A673 (cell line): Measurements from ENCODE around the gene PVALB. TPM values are rescaled to one million over a fixed set of nuclear protein-coding genes. Genes with fewer than 3 reads are reported as not detected.

Experiments used
- BruUV-seq: library from RNA; stranded (reverse); fragments of 400-500 nt; replicated peaks from 2 replicates; lab custom pipeline; 2021; lab: Mats Ljungman, UMichigan
- CTCF ChIA-PET: fragments of 300-600 bp; sonication (Branson Sonifier 250); formaldehyde crosslinking; loops from one replicate; lab custom pipeline; 2022; ENCODE audit warnings: antibody characterized with exemption; lab: Charles Lee
- POLR2A ChIA-PET: fragments of 300-600 bp; sonication (Branson Sonifier 250); formaldehyde crosslinking; loops from one replicate; lab custom pipeline; 2022; ENCODE audit warnings: antibody characterized with exemption; ENCODE audit not compliant: low non-redundant PET; lab: Charles Lee
- DNase-seq: peaks from one replicate; pipeline ENCODE4 v3.0.0-alpha.2; 2015; ENCODE audit warnings: low spot score
- H3K27ac ChIP-seq: fragments of 200-600 bp; sonication (generic); 2 replicates; pipeline ENCODE4 v1.5.1; 2016; ENCODE audit warnings: mixed run types, low read depth, mild to moderate bottlenecking, mixed read lengths, antibody characterized with exemption, low read length; ENCODE audit not compliant: poor library complexity, severe bottlenecking
- H3K27me3 ChIP-seq: fragments of 200-600 bp; sonication (generic); replicated peaks from 2 replicates; pipeline ENCODE4 v1.6.1; 2017; ENCODE audit warnings: mixed run types, low read depth, mild to moderate bottlenecking, mixed read lengths, antibody characterized with exemption, low read length; ENCODE audit not compliant: insufficient read depth, poor library complexity
- H3K36me3 ChIP-seq: fragments of 200-600 bp; sonication (generic); 2 replicates; pipeline ENCODE4 v1.6.1; 2016; ENCODE audit warnings: mixed run types, mild to moderate bottlenecking, mixed read lengths, antibody characterized with exemption, low read length; ENCODE audit not compliant: insufficient read depth, poor library complexity, severe bottlenecking
- H3K4me1 ChIP-seq: fragments of 200-600 bp; sonication (generic); 2 replicates; pipeline ENCODE4 v1.6.1; 2017; ENCODE audit warnings: mixed run types, mild to moderate bottlenecking, mixed read lengths, antibody characterized with exemption, low read length; ENCODE audit not compliant: insufficient read depth, poor library complexity, severe bottlenecking
- H3K4me3 ChIP-seq: fragments of 200-600 bp; sonication (generic); 2 replicates; pipeline ENCODE4 v1.5.1; 2016; ENCODE audit warnings: low read depth, mixed run types, mild to moderate bottlenecking, mixed read lengths, low read length; ENCODE audit not compliant: poor library complexity, severe bottlenecking
- H3K9me3 ChIP-seq: fragments of 200-600 bp; sonication (generic); 2 replicates; pipeline ENCODE4 v1.6.1; 2016; ENCODE audit warnings: mixed run types, low read depth, mild to moderate bottlenecking, mixed read lengths, antibody characterized with exemption, low read length; ENCODE audit not compliant: poor library complexity, severe bottlenecking
- EZH2 ChIP-seq: fragments of 200-600 bp; sonication (generic); IDR thresholded peaks from 2 replicates; pipeline ENCODE4 v1.6.1; 2017; ENCODE audit warnings: borderline replicate concordance, low read depth, mild to moderate bottlenecking, mixed read lengths, antibody characterized with exemption, low read length; ENCODE audit not compliant: poor library complexity, severe bottlenecking
- intact Hi-C: fragments of 100-400 bp; cut with micrococcal nuclease; formaldehyde crosslinking; loops from one replicate; pipeline ENCODE4 v1.10.0; 2022; ENCODE audit not compliant: unreplicated experiment
- total RNA-seq: library from RNA; stranded (reverse); gene quantifications from 2 replicates; pipeline ENCODE4 v1.2.3, GENCODE V29; 2021
- TF ChIP-seq, protein P1 (sequence below): fragments of 300-800, 200-600 bp; sonication (generic); conservative IDR thresholded peaks from 2 replicates; pipeline ENCODE4 v1.5.1; 2017; ENCODE audit warnings: low read depth, mild to moderate bottlenecking, antibody characterized with exemption, low read length, moderate library complexity, mixed read lengths

Gene PVALB
- total RNA-seq, 1 experiment from 2014 or later, result not detected

DNA sequence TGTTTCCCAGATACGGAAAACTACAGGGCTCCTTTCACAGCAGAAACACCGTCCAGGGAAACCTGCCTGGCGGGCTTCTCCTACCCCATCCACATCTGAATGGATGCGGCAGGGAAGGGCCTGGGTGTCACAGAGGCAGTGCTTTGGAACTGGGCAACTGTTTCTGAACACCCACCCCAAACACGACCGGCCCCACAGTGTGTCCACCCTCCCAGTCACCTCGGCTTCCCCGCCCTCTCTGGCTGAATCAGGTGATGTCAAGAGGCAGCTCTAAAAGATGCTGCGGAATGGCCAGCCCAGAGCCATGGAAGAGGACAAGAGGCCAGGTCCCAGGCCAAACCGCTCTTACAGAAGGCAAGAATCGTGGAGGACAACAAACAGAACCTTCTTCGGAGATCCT, 62.9 kb downstream of the PVALB start:
- Histone ChIP-seq H3K27ac (no peak overlapping the region), H3K4me3 (no peak overlapping the region), H3K36me3 (no peaks in the 10 kb centered on the region), H3K27me3 (peaks cover 30% of the 10 kb centered on the region), H3K4me1 (no peaks in the 10 kb centered on the region), H3K9me3 (no peaks in the 10 kb centered on the region)
- CTCF ChIA-PET, result no interaction called here
- POLR2A ChIA-PET, result no interaction called here
- no TSS peak for BruUV-seq
- intact Hi-C loops, result no loop called here
- DNase-seq, result no peak
- TF ChIP-seq, protein P1, sequence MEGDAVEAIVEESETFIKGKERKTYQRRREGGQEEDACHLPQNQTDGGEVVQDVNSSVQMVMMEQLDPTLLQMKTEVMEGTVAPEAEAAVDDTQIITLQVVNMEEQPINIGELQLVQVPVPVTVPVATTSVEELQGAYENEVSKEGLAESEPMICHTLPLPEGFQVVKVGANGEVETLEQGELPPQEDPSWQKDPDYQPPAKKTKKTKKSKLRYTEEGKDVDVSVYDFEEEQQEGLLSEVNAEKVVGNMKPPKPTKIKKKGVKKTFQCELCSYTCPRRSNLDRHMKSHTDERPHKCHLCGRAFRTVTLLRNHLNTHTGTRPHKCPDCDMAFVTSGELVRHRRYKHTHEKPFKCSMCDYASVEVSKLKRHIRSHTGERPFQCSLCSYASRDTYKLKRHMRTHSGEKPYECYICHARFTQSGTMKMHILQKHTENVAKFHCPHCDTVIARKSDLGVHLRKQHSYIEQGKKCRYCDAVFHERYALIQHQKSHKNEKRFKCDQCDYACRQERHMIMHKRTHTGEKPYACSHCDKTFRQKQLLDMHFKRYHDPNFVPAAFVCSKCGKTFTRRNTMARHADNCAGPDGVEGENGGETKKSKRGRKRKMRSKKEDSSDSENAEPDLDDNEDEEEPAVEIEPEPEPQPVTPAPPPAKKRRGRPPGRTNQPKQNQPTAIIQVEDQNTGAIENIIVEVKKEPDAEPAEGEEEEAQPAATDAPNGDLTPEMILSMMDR, result no peak
- no peak for TF ChIP-seq EZH2

DNA sequence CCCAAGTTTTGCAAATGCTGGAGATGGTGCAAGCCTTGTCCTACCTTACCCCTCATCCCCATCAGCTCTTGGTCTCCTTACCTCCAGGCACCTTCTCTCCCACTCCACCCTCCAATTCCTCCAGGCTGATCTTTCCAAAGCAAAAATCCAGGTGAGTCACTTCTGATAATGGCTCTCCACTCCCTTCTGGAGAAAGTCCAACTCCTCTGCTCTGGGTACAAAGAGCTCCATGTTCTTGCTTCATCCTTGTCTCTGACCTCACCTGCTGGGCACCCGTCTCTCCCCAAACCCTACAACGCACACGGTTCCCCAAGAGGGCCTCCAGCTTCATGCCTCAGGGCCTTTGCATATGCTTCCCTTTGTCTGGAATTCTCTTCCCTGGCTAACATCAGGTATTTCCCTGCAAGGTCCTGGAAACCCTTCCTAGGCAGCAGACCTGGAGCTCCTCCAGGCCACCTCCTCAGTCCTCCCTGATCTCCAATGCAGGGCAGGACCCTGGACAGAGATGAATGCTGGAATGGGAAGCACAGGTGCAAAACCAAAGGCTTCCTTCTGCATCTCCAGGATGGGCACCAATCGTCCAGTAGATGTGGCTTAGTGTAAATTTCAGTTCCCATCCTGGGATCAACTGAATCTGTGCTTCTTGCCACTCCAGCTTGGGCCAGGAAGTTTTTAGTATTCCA, 63.6 kb downstream of the PVALB start:
- no peak for DNase-seq
- H3K27me3 ChIP-seq, result peaks cover 30% of the 10 kb centered on the region
- ChIA-PET POLR2A (no interaction called here), CTCF (no interaction called here)
- no peak overlapping the region for H3K4me3 ChIP-seq
- intact Hi-C loops, result no loop called here
- H3K27ac ChIP-seq, result no peak overlapping the region
- BruUV-seq, result no TSS peak
- no peaks in the 10 kb centered on the region for H3K4me1 ChIP-seq
- no peaks in the 10 kb centered on the region for H3K9me3 ChIP-seq
- no peak for TF ChIP-seq EZH2
- TF ChIP-seq, protein P1, result no peak
- H3K36me3 ChIP-seq, result no peaks in the 10 kb centered on the region

Other genes starting within 250 kb of the PVALB start
- gene CACNG2, start 113.3 kb downstream of the PVALB start, total RNA-seq, result not detected in 2 replicates
- gene IFT27, start 40.9 kb downstream of the PVALB start, total RNA-seq, result 24.9 and 30.9 TPM in 2 replicates
- gene NCF4, start 44.0 kb upstream of the PVALB start, total RNA-seq, result not detected in 2 replicates
- not detected in 2 replicates for gene CSF2RB, start 96.6 kb upstream of the PVALB start, total RNA-seq
- gene TST, start 202.4 kb upstream of the PVALB start, total RNA-seq, result 31.3 and 37.6 TPM in 2 replicates
- 66.6 and 81.7 TPM in 2 replicates for gene MPST, start 202.7 kb upstream of the PVALB start, total RNA-seq
- 38.8 and 39.1 TPM in 2 replicates for gene KCTD17, start 234.7 kb upstream of the PVALB start, total RNA-seq